Tongue (tissue), 2 donors: ENCODE data around the gene OR2A42. TPM values are rescaled to one million over a fixed set of nuclear protein-coding genes. Genes with fewer than 3 reads are reported as not detected.
"Not testable (repeated sequence)": the region's sequence is repeated elsewhere in the genome, so short reads cannot be mapped to it uniquely, and the experiment has no call there.

Source experiments
- DNase-seq: peaks from one replicate; pipeline ENCODE4 v3.0.0-alpha.2; 2015
- total RNA-seq: library from RNA; depleted of rRNA; stranded (reverse); fragments of >200 nt; gene quantifications from one replicate; pipeline ENCODE4 v1.2.3, GENCODE V29; 2014

The OR2A42 gene
- not detected for total RNA-seq

GRCh38 chr7:144239365-144239764 lies at the start of gene OR2A42:
OR2A42 (minus strand) TSS chr7:144239605; CDS start chr7:144232843, 6,762 bp downstream.
- not testable (repeated sequence) for DNase-seq

- not testable (repeated sequence) for DNase-seq
These were observed 47.9 kb upstream of the OR2A42 start for GRCh38 chr7:144287171-144287784.

DNA sequence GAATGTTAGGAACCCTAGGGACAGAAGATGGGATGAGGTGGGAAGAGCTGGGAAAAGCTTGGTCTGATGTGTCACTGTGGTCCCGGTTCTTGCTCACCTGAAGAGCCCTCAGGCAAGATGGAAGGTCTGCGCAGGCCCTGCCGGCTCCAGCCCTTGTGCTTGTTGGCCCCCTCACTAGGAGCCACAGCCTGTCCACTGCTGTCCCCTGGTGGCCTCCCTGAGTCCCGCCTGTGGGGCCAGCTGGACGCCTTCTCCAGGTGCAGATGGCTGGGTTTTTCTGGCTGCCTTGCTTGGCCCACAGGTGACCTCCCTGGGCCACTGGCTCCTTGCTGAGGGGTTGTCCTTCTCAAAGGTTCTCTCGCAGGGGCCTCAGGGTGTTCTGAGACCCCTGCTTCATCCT lies 44.3 kb upstream of the OR2A42 start:
- not testable (repeated sequence) for DNase-seq

DNA sequence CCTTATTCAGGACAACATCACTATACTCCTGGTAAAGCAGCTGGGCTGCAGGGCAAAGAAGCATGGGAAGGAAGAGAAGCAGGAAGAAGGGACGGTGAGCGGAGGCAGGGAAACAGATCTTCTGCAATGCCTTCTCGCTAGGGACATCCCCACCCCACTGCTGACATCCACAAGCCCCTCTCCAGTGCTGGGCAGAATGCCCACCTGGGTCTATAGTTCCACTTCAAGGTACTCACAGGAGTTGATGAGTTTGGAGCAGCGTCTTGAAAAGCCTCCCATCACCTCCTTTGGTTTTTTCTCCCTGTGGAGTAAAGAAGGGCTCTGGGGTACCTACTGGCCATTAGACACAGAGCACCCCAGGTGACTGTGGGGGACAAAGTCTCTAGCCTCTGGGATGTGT lies 43.1 kb upstream of the OR2A42 start:
- DNase-seq = not testable (repeated sequence)

DNA sequence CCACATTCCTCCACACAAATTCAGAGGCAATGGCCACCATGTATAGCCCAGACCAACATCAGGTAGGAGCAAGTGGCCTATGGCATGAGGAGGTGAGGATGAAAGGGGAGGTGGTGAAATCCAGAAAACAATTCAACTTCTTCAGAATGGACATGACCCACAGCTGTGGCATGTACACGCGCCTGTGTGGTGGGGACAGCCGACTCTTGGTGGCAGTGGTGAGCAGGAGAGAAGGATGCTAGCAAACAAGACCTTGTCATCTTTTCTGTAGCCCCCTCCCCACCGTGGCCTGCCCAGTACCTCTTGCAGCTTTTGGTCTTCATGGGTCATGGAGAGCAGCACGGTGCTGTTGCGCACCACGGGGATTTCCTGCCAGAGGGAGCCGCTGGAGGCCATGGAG lies 42.6 kb upstream of the OR2A42 start:
- not testable (repeated sequence) for DNase-seq

DNA sequence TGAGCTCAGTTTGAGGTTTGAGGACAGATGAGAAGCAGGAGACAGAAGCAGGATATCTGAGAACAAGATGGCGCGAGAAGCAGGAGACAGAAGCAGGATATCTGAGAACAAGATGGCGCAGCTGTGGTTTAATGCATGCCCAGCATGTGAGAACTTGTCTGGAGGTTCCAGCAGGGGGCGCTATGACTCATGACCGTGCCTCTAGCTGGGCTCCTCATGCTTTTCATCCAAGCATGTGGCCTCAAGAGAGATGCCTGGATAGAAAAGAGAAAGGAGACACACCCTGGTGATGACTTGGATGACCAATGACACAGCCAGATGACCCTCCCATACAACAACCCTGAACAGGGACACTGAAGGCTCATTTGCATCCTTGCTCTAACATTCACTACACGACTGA lies 40.6 kb upstream of the OR2A42 start:
- DNase-seq = not testable (repeated sequence)

DNA sequence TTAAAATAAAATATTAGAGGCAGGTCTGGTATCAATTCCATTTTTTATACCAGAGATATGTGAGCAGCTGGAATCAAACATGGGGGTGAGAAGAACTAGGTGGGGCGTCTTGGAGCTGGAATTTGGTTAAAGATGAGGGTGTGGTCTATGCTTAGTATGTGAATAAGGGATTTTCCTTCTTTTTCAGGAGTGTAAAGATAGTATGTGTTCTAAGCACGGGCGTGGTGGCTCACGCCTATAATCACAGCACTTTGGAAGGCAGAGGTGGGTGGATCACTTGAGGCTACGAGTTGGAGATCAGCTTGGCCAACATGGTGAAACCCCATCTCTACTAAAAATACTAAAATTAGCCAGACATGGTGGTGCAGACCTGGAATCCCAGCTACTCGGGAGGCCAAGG lies 35.9 kb upstream of the OR2A42 start:
- not testable (repeated sequence) for DNase-seq

DNA sequence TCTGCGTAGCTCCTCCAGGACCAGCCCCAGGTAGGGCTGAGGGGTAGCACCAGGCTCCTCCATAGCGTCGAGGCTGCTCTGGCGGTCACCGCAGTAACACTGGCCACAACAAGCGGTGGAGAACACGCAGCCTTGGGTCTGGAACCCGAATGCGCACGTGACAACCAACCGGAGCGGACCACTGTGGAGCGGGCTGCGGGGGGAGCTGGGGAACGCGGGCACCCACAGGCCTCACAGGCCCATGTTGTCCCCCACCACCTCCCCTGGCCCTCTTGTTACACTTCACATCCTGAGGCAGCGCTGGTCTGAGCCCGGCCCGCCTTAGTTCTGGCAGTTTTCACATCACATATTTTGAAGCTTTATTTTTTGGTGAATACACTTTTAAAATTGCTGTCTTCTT lies 29.8 kb upstream of the OR2A42 start, which contains the start of gene CTAGE8:
CTAGE8 (minus strand) TSS at position 101 of the 400 bp plus-strand sequence; CDS start at position 63, 38 bp downstream.
- DNase-seq = not testable (repeated sequence)

DNA sequence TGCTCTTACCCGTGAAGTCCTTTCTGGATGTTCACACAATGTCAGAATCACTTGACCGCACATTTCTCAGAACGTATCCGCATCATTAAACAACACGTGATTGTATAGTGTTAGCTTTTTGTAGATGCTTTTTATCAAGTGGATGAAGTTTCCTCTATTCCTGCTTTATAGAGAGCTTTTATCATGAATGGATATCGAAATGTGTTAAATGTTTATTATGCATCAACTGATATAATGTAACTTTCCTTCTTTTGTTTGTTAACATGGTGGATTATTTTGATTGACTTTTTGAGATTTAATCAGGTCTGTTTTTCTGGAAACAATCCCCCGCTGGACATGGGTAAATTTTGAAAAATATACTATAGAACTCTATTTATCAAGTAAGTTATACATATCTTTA lies 25.3 kb upstream of the OR2A42 start, which contains the start of gene OR2A7:
OR2A7 (minus strand) TSS at position 101 of the 400 bp plus-strand sequence. CDS start 5,164 bp downstream, outside the sequence.
- DNase-seq = not testable (repeated sequence)

DNA sequence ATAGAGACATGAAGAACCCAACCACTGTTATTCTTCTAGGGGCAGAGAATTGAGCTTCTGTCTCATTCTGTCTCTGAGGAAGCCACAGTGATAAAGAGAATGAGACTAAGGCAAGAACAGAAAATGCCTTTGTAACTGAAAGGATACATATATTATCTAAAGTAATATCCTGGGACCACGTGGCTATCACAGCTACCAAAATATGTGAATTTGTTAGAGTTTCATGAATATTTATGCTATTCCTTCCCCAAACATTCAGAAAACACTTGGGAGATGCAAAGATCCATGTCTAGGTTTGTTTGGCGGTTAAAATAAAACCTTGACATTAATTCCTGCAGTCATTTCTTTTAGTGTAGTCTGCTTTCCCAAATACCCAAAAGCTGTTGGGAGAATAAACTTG lies 22.7 kb upstream of the OR2A42 start:
- DNase-seq = not testable (repeated sequence)

- not testable (repeated sequence) for DNase-seq
These were observed 19.7 kb upstream of the OR2A42 start for GRCh38 chr7:144259067-144259466.

DNA sequence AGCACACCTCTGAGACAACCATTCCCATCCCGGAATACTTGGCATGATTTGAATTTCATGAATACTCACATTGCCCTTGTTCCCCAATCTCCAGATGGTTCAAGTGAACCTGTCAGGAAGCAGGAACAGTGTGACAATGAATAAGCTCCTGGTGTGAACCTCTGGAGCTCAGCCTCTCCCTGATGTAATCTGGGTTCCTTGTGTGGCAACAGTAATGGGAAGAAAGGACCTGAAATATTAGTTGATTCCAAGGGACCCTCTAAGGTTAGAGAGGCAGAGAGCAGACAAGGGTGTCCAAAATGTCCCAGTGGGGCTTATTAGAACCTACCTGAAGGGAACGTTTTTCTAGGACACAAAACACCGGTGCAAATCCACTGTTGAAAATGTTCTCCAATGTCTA lies 16.7 kb upstream of the OR2A42 start:
- DNase-seq = peak; percentile 2

DNA sequence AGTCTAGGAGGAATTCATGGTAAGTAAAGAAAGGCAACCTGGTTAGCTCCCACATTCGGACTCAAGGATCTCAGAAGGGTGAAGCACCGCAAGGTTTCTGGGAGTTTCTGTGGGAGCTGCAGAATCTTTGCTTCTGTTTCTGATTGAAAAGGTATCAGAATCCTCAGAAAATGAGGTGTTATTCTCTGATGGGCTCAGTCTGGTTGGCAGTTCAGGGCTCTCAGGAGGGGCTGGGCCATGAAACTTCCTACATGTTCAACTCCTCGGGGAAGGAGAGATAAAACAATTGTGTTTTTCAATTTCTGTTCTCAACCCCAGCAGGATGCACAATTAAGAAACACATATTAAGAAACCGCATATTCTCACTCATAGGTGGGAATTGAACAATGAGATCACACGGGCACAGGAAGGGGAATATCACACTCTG lies 16.1 kb upstream of the OR2A42 start:
- no peak for DNase-seq

DNA sequence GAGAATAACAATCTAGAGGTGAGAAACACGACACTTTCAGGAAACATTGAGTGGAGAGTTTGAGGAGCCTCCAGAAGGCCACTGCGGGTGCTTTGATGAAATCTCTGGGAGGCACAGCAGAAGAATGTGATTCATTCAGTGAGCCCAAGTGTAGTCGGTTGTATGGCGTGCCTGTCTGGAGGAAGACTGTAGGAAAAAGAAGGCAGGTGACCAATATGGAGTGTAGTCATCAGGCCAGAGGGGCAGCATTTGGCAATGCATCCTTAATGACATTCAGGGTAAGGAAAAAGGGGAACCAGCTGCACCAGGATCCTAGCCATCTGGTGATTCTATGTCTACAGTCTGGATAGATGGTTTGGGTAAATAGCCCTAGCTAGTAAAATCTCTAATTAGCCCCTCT lies 12.9 kb upstream of the OR2A42 start:
- not testable (repeated sequence) for DNase-seq

DNA sequence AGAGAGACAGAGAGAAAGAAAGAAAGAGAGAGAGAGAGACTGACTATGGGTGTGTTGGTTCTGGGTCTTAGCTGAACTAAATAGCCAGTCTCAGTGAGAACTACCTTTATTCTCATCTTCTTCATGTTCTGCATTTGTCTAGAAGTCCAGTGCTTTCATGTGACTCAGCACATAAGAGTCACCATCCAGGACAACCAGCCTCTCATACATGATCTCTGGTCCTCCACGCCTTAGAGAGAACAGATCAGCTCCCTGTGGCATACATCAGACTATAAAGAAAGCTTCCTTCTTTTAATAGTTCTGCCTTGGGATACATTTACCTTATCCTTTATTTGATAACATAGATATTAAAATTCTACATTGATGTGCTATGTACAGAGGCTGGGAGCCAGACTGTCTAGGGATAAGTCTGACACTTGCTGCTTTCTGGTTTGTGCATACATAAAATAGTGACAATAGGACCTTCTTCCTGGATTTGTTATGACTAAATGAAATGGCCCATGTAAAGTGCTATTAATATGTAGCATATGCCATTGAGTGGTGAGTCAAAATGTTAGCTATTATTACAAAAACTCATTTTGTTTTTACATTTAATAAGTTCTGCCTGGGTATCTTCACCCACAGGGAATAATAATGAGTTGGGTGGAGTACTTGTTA lies 8.4 kb upstream of the OR2A42 start:
- DNase-seq = not testable (repeated sequence)

- not testable (repeated sequence) for DNase-seq
These were observed 7.6 kb upstream of the OR2A42 start for GRCh38 chr7:144246967-144247366.

- DNase-seq = not testable (repeated sequence)
These were observed 6.0 kb upstream of the OR2A42 start for GRCh38 chr7:144245372-144245771.

- DNase-seq = not testable (repeated sequence)
These were observed 799 bp downstream of the OR2A42 start for GRCh38 chr7:144238530-144239082.

GRCh38 chr7:144233039-144233438 lies 6.4 kb downstream of the OR2A42 start:
- not testable (repeated sequence) for DNase-seq

GRCh38 chr7:144231027-144231426 lies 8.4 kb downstream of the OR2A42 start:
- DNase-seq = not testable (repeated sequence)

DNA sequence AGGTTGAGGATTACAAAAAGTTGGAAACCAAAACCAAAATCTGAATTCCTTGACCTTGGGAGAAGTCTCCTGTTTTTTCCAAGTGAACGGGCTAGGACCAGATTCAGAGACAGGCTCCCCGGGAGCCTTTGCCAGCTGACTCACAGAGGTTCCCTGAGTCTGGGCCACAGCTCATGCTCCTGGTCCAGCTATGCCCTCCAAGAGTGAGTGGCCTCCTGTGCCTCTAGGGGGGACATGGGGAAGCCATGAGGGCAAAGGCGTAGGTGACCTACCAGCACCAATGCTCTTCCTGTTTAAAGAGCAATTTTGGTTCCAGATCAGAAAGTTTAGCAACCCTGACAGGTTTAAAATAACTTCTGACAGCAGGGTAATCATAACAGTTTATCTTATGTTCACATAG lies 10.6 kb downstream of the OR2A42 start:
- not testable (repeated sequence) for DNase-seq

DNA sequence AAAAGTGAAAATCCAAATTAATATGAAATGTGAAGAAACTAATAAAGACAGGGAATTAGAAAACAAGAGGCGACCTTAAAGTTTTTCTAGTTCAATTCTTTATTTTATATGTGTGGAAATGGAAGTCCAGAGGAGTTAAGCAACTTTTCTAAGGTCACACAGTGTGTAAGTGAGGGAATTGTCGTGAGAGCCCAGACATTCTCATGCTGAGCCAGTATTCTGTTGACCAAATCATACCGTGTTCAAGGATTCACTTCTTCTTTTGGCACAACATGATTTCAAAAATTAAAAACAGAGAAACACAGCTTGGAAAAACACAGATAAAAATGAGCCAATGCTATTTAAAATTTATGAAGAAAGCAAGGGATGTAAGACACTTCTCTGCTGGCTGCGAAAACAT lies 12.5 kb downstream of the OR2A42 start:
- not testable (repeated sequence) for DNase-seq

- DNase-seq = not testable (repeated sequence)
These were observed 15.7 kb downstream of the OR2A42 start for GRCh38 chr7:144223675-144224074.
